Activated CD4-positive, alpha-beta T cell treated with anti-CD3 and anti-CD28 coated beads, Interleukin-10, Interleukin-2, amounts not matched to agents 100 ng/mL and 50 ng/mL, durations not matched to agents 16 hours and 8 hours (primary cell): ENCODE results near the gene CCDC68.

Experiments used
- DNase-seq: peaks from one replicate; pipeline ENCODE4 v3.0.0-alpha.2; 2020

Gene CCDC68

GRCh38 chr18:54960197-54960596 lies 936 bp upstream of the CCDC68 start:
- DNase-seq, result no peak

DNA sequence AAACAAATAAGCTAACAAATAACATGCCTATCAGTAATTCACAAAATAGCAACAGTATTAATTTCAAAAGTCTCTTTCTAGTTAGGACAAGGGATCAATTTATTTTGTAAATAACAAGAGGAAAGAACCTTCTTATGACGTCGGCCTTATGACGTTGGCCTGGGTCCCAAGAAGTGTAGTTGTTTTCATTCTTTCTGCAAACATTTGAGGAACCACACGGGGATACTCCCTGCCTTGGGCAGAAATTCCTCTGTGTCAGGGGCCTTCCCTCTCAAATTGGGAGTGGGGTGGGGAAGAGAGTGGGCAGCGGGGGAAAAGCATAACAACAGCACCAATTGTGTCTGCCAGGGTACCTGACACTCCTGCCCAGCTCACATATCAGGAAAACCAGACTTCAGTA lies 1.3 kb downstream of the CCDC68 start:
- DNase-seq, result no peak

DNA sequence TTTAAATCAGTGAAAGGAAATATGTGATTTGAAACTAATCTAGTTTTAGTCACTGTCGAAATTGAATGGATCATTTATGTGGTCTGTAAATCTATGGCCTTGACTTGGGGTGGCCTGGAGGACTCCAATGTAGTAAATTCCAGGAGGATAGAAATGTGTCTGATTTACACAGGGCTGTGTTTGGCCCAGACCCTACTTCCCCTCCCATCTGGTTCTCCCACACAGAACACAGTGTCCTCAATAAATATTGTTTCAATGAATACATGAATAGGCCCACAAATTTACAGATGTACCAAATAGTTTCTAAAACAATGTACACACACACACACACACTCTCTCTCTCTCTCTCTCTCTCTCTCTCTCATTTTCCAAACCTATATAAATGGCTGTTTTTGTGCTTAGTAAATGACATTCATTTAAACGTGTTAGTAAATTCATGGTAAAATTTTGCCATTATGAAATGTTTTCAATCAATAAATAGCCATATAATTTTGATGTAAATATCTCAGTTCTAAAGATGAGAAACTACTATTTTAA lies 1.9 kb downstream of the CCDC68 start:
- no peak for DNase-seq

GRCh38 chr18:54956506-54956905 lies 2.8 kb downstream of the CCDC68 start:
- no peak for DNase-seq

DNA sequence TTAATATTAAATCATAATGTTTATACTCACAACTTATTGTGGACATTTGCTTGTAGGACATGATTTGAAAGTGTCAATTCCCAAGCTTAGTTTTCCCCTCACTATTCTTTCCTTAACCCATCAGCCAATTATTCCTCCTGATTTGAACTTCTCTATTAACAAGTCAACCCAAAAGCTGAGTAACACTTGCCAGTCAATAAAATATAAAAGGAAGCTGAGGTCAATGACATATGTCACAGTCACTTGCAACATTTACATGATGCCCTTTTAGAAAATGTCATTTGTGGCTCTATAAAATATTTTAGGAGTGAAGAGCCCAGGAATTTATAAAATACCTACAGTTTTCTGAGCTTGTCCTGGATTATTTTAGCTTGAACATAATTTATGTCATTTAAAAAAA lies 7.2 kb downstream of the CCDC68 start:
- DNase-seq, result no peak

GRCh38 chr18:54950221-54950620 lies 9.0 kb downstream of the CCDC68 start:
- DNase-seq, result no peak

DNA sequence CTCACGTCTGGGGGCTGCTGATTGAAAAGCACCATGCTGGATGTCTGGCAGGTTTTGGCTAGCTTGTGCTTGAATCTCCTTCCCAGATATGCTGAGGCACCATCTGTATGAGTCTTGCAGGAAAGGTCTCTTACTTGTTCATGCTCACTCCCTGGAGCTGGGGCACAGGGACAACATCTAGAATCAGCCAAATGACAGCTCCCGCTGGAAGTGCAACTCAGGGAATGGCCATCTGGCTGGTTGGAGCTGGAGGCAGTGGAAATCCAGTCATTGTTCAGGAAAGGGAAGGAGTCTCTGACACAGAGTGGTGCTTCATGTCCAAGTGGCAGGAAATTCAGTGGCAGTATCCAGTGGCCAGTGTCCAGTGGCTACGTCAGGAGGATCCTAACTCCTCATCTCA lies 9.7 kb downstream of the CCDC68 start:
- no peak for DNase-seq

GRCh38 chr18:54948350-54948837 lies 10.9 kb downstream of the CCDC68 start:
- no peak for DNase-seq

GRCh38 chr18:54947091-54947490 lies 12.2 kb downstream of the CCDC68 start:
- no peak for DNase-seq

DNA sequence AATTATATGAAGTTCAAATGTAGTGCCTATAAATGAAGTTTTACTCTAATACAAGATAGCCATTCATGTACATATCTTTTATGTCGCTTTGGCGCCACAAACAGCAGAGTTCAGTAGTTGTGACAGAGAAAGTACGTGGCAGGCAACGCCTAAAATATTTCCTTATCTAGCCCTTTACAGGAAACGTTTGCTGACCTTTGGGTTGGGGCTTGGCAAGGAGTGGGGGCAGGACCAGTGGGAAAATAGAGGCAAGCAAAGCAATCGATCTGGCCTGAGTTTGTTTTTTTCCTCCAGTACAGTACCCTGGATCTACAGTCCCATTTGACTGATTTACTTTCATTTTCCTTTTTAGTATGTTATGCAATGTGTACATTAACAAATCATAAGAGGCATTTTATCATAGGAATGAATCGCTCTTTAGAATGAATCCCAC lies 13.1 kb downstream of the CCDC68 start:
- DNase-seq, result peak; percentile 36

DNA sequence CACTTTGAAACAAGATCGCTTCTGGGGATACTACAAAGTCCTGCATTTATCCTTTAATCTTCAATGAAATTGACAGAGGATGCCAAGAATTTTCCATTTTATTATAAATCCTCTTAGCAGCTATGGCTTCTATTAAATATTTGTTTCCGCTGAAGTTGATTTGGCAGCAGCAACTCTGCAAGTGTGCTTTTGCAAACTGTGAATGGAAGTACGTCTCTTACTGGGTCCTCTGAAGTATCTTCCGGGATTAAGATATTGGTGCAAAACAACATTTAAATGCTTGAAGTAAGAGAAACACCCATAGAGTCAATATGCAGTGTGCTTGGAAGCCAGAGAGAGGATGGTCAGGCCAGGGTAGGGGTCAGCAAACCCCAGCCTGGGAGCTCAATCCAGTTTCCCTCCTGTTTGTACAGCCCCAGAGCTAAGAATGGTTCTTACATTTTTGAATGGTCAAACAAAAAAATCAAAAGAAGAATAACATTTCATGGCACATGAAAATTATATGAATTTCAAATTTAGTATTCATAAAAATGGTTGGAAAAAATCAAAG lies 13.6 kb downstream of the CCDC68 start:
- no peak for DNase-seq

DNA sequence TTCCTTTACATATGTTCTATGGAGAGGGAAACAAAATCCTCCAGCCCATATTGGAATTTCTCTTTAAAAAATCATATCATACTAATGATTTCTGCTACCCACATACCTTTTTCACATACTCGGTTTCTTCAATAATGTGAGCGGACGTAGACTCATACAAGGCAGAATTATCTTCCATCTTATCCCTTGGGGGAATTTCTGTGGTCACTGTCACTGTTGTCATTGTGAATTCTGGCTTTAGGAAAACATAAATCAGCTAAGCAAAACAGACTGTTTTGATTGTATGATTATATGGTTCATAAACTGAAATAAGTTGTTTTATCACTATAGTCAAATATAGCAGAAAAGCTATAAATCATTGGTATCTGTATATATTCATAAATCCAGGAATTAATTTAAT lies 16.7 kb downstream of the CCDC68 start:
- DNase-seq, result no peak

DNA sequence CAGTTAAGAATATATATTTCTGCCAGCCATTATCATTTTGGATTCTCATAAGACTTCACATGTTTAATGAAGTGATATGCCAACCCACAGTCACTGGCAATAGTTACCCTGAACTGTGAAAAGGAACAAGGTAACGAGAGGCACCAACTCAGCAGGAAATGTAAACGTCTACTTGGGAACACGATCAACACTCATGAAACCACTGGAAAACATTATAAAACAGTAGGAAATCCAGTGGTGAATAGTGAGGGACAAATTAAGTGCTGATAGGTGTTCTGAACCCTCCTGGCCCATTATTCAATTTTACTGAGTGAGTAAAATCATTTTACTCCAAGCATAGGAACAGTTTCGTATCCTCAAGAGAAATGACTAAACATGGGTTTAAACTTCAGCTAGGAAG lies 17.1 kb downstream of the CCDC68 start:
- DNase-seq, result no peak

DNA sequence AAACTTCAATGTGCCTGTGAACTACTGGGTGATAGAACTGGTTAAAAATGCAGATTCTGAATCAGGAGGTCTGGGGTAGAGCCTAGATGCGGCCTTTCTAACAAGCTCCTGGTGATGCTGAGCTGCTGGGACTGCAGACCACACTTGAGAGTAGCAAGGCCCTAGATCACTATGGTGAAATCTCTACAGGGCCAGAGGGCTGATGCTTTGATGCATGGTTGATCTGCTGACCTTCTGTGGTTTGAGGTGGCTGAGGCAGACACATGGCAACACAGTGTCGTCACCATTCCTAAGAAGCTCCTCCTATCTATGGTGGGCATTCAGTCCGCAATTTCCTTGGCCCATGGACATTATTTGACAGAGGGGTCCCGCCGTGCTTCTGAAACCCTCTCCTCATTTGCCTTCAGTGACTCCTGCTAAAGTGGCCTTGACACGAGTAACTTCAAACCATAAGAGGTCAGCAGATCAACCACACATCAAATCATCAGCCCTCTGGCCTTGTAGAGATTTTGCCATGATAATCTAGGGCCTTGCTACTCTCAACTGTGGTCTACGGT lies 19.8 kb downstream of the CCDC68 start:
- no peak for DNase-seq

GRCh38 chr18:54938506-54938905 lies 20.8 kb downstream of the CCDC68 start:
- no peak for DNase-seq

GRCh38 chr18:54932472-54932871 lies 26.8 kb downstream of the CCDC68 start:
- DNase-seq, result no peak

DNA sequence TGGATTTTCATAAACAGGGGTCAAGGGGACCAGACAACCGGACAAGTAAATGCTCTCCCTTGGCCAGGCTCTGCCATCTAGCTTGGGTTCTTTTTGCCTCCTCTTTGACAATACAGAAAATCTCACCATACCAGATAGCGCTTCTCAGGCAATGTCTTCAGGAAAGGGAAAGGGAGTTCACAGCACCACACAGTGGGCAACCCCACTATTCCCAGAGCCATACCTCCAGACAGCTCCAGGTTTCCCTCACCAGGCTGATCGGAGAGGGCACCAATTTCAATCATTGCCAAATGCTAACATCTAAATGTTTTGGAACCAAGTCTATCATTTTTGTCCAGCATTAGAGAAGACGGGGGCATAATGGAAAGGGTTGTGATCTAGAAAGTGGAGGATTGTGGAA lies 28.1 kb downstream of the CCDC68 start:
- DNase-seq, result no peak

DNA sequence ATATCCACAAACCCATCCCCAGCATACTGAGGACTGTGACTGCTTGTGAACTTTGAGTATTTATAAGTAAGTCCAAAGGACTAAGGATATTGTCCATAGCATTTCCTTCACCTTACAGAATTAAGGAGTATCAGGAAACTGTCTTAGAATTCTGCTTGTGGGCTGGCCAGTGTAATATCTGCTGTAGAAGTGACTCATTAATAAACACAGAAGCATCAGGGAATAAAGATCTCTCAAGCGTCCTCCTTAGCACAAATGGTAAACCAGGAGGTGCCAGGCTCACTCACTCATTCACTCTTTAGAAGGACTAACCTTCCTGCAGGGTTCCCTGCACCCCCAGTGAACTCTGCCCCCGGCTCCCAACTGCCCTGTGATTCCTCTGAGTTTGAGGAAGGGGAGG lies 31.0 kb downstream of the CCDC68 start:
- no peak for DNase-seq

DNA sequence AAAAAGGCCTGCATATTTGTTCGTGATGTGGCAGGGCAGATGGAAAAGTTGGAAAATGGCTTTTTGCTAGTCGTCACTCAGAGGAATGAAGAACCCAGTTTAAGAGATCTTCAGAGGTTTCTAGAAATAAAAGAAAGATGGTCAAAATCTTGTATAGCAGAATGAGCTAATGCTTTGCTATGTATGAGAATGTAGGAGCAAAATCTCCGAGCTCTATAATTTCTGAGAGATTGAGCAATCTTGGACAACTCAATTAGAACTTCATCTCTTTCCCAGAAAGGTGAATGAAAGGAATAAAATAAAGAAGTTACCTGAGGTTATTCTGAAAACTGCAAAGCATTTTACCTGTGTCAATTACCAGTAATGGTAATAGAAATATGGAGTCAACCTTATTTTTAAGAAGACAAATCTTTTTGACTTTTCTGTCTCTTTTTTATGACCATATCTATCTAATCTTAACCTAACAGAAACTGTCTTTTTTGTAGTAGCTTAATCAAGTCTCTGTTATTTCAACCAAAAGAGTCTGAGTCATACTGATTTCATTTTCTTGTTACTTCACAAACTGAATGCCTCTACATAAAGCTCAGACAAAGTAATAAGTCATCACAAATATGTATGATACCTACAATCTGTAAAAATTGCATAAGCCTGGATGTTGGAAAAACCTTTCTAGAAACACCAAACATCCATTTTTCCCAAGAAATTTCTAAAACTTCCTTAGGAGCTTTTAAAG lies 32.5 kb downstream of the CCDC68 start:
- DNase-seq, result no peak

- no peak for DNase-seq
These were observed 34.3 kb downstream of the CCDC68 start for GRCh38 chr18:54924948-54925347.

- no peak for DNase-seq
These were observed 35.8 kb downstream of the CCDC68 start for GRCh38 chr18:54923339-54923956.

- no peak for DNase-seq
These were observed 39.8 kb downstream of the CCDC68 start for GRCh38 chr18:54919412-54919811.

DNA sequence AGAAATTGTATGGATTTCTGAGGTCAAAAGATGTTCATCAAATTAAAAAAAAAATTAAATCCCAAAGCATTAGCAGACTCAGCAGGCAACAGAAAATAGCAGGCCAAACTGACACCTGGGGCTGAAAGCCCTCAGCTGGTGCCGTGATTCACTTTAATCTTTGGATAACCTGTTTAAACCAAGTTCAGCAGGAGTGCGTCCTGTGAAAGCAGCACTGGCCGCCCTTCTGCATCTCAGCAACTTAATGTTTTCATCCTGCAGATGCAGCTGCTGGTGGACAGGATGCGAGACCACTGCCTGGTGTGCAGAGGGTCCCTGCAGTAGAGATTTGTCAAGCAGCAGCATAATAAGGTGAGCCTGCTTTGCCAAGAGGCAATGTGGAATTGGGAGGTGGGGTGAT lies 41.2 kb downstream of the CCDC68 start:
- DNase-seq, result no peak

DNA sequence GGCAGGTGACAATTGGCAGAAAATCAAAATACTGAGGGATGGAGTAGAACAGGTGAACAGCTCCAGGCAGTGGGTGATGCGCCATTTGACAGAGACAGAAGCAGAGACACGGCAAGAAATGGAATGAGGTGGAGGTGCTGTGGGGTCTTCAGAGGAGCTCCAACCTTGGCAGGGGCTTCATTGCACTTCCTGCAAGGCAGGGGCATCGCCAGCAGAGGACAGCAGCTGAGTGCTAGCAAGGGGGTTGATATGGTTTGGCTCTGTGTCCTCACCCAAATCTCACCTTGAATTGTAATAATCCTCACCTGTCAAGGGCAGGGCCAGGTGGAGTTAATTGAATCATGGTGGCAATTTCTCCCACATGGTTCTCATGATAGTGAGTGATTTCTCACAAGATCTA lies 42.8 kb downstream of the CCDC68 start:
- DNase-seq, result no peak
